T-cell (primary cell): ENCODE data around the gene MRPS30. TPM values are rescaled to one million over a fixed set of nuclear protein-coding genes. Genes with fewer than 3 reads are reported as not detected.

Source experiments
- ATAC-seq, 4 experiments: fragments of 200-7000 bp in 3 of 4; fragments of 150-1000 bp in 1 of 4; cut with Tn5 transposase; replicated peaks in 1 of 4; 1 replicate in 3 of 4; 2 replicates in 1 of 4; pipeline ENCODE4 v1.10.0; 2021; ENCODE audit warnings: moderate library complexity in 3 of 4, mild to moderate bottlenecking in 2 of 4, moderate number of reproducible peaks in 1 of 4
- CTCF ChIA-PET, 2 donors: fragments of 300-600 bp; sonication (Branson Sonifier 250); formaldehyde crosslinking; loops; one replicate each; lab custom pipeline; 2022; ENCODE audit warnings: antibody characterized with exemption in 2 of 2; lab: Charles Lee
- POLR2A ChIA-PET, 2 donors: fragments of 300-600 bp; sonication (Branson Sonifier 250); formaldehyde crosslinking; loops; one replicate each; lab custom pipeline; 2022; ENCODE audit warnings: antibody characterized with exemption in 2 of 2; lab: Charles Lee
- DNase-seq, 35 experiments: peaks; one replicate each; pipeline versions ENCODE4 v3.0.0 to v3.0.0-alpha.2; 2013 to 2023
- H3K27ac ChIP-seq: one replicate; pipeline ENCODE4 v1.5.1; 2013; ENCODE audit warnings: low read length
- H3K27me3 ChIP-seq, 2 experiments: replicated peaks in 1 of 2; 1 replicate in 1 of 2; 2 replicates in 1 of 2; pipeline versions ENCODE4 v1.6.1 to v1.7.0; 2013; ENCODE audit warnings: low read length in 1 of 2, mixed read lengths in 1 of 2; ENCODE audit not compliant: control insufficient read depth in 2 of 2, insufficient read depth in 2 of 2; ENCODE audit errors: extremely low read depth in 1 of 2
- H3K36me3 ChIP-seq, 2 donors: 1 replicate in 1 of 2; 2 replicates in 1 of 2; pipeline versions ENCODE4 v1.6.1 to v1.7.0; 2013; ENCODE audit warnings: low read length in 1 of 2; ENCODE audit not compliant: control insufficient read depth in 2 of 2, insufficient read depth in 1 of 2; ENCODE audit errors: extremely low read depth in 1 of 2
- H3K4me1 ChIP-seq, 2 experiments: 1 replicate in 1 of 2; 2 replicates in 1 of 2; pipeline versions ENCODE4 v1.6.1 to v1.7.0; 2013; ENCODE audit warnings: low read length in 2 of 2, mixed read lengths in 1 of 2; ENCODE audit not compliant: insufficient read depth in 2 of 2, control insufficient read depth in 1 of 2; ENCODE audit errors: extremely low read depth in 1 of 2
- H3K4me3 ChIP-seq, 2 donors: 1 replicate in 1 of 2; 2 replicates in 1 of 2; pipeline versions ENCODE4 v1.5.1 to v1.7.0; 2013; ENCODE audit warnings: mild to moderate bottlenecking in 2 of 2, low read length in 1 of 2, moderate library complexity in 1 of 2; ENCODE audit not compliant: control insufficient read depth in 1 of 2; ENCODE audit errors: extremely low read depth in 1 of 2
- H3K9me3 ChIP-seq: 2 replicates; pipeline ENCODE4 v1.7.0; 2013
- H3K27ac Mint-ChIP-seq, 2 donors: one replicate each; pipeline ENCODE4 v1.8.0; 2020 to 2021; ENCODE audit warnings: mild to moderate bottlenecking in 2 of 2, mixed read lengths in 2 of 2
- H3K27me3 Mint-ChIP-seq, 2 donors: one replicate each; pipeline ENCODE4 v1.8.0; 2021 to 2022; ENCODE audit warnings: mixed read lengths in 2 of 2
- H3K36me3 Mint-ChIP-seq: one replicate; pipeline ENCODE4 v1.8.0; 2021; ENCODE audit warnings: mixed read lengths
- H3K4me1 Mint-ChIP-seq, 3 donors: one replicate each; pipeline ENCODE4 v1.8.0; 2020 to 2022; ENCODE audit warnings: mixed read lengths in 3 of 3, mild to moderate bottlenecking in 1 of 3
- H3K4me3 Mint-ChIP-seq, 3 donors: one replicate each; pipeline ENCODE4 v1.8.0; 2020 to 2022; ENCODE audit warnings: mild to moderate bottlenecking in 3 of 3, mixed read lengths in 3 of 3, moderate library complexity in 3 of 3
- H3K9me3 Mint-ChIP-seq, 3 donors: one replicate each; pipeline ENCODE4 v1.8.0; 2020 to 2022; ENCODE audit warnings: mixed read lengths in 3 of 3
- WGBS: methylation state at CpG from one replicate; pipeline ENCODE4 v1.1.5; 2013; ENCODE audit warnings: missing lambda C conversion rate; ENCODE audit not compliant: insufficient coverage; 5-methylcytosine and 5-hydroxymethylcytosine counted together
- total RNA-seq, 35 experiments: library from RNA in 6 of 35; stranded (reverse) in 6 of 35; fragments of 120-200 nt in 1 of 35; gene quantifications; one replicate each; pipeline versions ENCODE4 v1.2.1 to v1.2.4 and lab custom pipeline; 2013 to 2026

MRPS30 gene
- total RNA-seq, 5 donors from 2014 or later (not counting 1 experiment from before 2014, with no cell fraction given): 44.0 to 50.8 (median 46.4) TPM

DNA sequence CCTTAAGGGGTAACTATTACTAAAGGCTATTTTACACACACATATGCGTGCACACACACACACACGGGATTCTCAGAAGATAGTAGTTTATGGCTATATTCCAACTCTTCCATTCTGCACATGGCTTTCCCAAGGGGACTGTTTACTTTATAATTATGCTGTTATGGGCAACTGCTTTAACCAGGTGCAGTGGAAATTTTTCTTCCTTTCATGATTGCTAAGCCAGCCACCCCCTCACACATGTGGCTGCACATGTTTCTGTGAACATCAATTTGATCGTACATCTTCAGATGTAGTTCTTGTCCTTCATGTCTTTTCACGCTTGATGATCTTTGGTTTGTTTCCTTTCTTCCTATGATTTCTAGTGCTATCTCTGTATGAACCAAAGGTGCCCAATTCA is 37.0 kb downstream of the MRPS30 start:
- WGBS: 76% methylated on average over 2 of the region's 4 CpGs
- Histone ChIP-seq H3K4me1 (no peaks in the 10 kb centered on the region), H3K36me3 (no peaks in the 10 kb centered on the region), H3K27ac (no peak overlapping the region), H3K9me3 (no peaks in the 10 kb centered on the region), H3K27me3 (no peaks in the 10 kb centered on the region), H3K4me3 (no peak overlapping the region)
- Mint-ChIP-seq H3K27me3 (no peaks in the 10 kb centered on the region), H3K27ac (no peak overlapping the region), H3K4me1 (no peaks in the 10 kb centered on the region), H3K36me3 (no peaks in the 10 kb centered on the region), H3K9me3 (no peaks in the 10 kb centered on the region), H3K4me3 (no peak overlapping the region)
- ATAC-seq: no peak
- ChIA-PET POLR2A (no interaction called here), CTCF (no interaction called here)
- no peak for DNase-seq

DNA sequence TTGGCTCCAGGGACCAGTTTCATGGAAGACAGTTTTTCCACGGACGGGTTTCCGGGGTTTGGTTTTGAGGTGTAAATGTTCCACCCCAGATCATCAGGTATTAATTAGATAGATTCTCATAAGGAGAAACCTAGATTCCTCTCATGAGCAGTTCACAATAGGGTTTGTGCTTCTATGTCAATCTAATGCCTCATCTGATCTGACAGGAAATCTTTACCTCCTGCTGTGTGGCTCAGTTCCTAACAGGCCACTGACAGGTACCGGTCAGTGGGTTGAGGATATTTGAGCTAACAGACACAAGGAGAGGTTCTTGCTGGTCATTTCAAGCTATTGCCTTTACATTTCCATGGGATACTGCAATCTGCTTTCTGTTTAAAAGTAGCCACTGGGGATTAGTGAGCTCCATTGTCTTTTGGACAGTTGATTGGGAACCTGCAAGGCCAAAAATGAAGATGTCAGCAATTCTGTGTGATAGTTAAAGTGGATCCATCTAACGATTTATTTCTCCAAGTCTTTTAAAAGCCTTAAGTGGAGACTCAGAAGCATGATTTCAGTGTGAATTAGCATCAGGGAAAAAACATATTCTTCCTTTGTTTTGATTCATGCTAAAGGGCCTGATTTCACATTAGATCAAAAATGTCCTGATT is 38.6 kb downstream of the MRPS30 start:
- Histone ChIP-seq H3K4me3 (no peak overlapping the region), H3K36me3 (no peaks in the 10 kb centered on the region), H3K9me3 (no peaks in the 10 kb centered on the region), H3K4me1 (no peaks in the 10 kb centered on the region), H3K27me3 (no peaks in the 10 kb centered on the region), H3K27ac (no peak overlapping the region)
- H3K27me3 Mint-ChIP-seq: no peaks in the 10 kb centered on the region
- POLR2A ChIA-PET: no interaction called here
- no peak overlapping the region for H3K4me3 Mint-ChIP-seq
- CTCF ChIA-PET: interaction anchor here in 1 of 2 donors (0.5 kb wide), 1 partner anchor 20 kb away, joined by 3 read pairs; no protein-coding TSS in a partner anchor
- ATAC-seq (no peak), DNase-seq (no peak)
- H3K9me3 Mint-ChIP-seq: peaks cover 0 to under 1% (median 0%) of the 10 kb centered on the region in 3 donors
- WGBS: 100% methylated on average over 1 of the region's 5 CpGs
- no peak overlapping the region for H3K27ac Mint-ChIP-seq
- H3K4me1 Mint-ChIP-seq: no peaks in the 10 kb centered on the region
- H3K36me3 Mint-ChIP-seq: no peaks in the 10 kb centered on the region

DNA sequence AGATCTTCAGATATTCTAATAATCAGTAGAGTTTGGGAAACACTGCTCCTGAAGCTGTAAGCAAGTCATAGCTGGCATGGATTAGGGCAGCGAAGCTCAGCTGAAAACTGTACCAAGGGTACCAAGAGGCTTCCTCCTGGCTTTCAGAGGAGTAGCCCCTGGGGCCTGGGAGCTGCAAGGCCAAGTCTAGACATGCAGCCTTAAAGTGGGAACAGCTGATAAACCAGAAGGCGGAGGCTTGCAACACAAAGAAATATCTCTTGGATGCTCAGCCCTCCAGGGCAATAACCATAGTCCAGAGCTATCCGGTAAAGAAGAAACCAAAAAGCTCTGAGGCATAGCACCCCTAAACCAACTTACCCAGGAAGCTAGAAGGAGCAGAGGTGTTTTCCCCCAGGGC is 51.5 kb downstream of the MRPS30 start:
- Mint-ChIP-seq H3K4me3 (no peak overlapping the region), H3K4me1 (no peaks in the 10 kb centered on the region), H3K27me3 (peaks cover 0 to 4% of the 10 kb centered on the region in 2 donors), H3K36me3 (no peaks in the 10 kb centered on the region), H3K27ac (no peak overlapping the region), H3K9me3 (no peaks in the 10 kb centered on the region)
- Histone ChIP-seq H3K27ac (no peak overlapping the region), H3K27me3 (no peaks in the 10 kb centered on the region), H3K9me3 (no peaks in the 10 kb centered on the region), H3K4me3 (no peak overlapping the region), H3K36me3 (no peaks in the 10 kb centered on the region), H3K4me1 (no peaks in the 10 kb centered on the region)
- DNase-seq (no peak), ATAC-seq (no peak)
- 87% methylated on average over 3 of the region's 3 CpGs for WGBS
- ChIA-PET CTCF (interaction anchor here in 1 of 2 donors (0.5 kb wide), 1 partner anchor 1894 kb away, joined by 10 read pairs; no protein-coding TSS in a partner anchor), POLR2A (no interaction called here)

DNA sequence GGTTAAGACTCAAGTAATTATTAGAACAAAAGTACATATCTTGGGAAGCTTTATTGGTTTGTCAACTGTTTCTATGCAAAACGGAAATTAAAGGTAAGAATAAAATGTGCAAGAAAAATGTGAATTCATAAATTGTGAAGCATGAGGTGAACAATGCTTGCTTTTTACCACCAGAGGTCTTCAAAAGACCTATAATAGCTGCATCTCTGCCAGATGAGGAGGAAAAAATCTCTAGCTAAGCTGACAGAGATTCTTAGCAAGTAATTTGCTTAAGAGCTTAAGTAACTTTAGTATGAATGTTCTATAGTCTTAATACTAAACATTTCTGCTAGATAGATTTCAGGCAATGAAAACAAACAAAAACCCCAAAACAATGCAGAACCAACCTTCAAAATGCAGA is 54.1 kb downstream of the MRPS30 start:
- POLR2A ChIA-PET: no interaction called here
- WGBS: no CpG with 5 or more reads among the region's 1 CpG
- no peaks in the 10 kb centered on the region for H3K4me1 ChIP-seq
- Mint-ChIP-seq H3K36me3 (no peaks in the 10 kb centered on the region), H3K27me3 (peaks cover 0 to 9% of the 10 kb centered on the region in 2 donors), H3K4me3 (no peak overlapping the region), H3K9me3 (no peaks in the 10 kb centered on the region), H3K4me1 (no peaks in the 10 kb centered on the region), H3K27ac (no peak overlapping the region)
- no peak overlapping the region for H3K4me3 ChIP-seq
- no peak for DNase-seq
- CTCF ChIA-PET: no interaction called here
- H3K27me3 ChIP-seq: no peaks in the 10 kb centered on the region
- no peak overlapping the region for H3K27ac ChIP-seq
- H3K9me3 ChIP-seq: no peaks in the 10 kb centered on the region
- H3K36me3 ChIP-seq: no peaks in the 10 kb centered on the region
- no peak for ATAC-seq
